SK-N-SH treated with all-trans-retinoic acid at 6 μM for 48 hours (cell line): ENCODE measurements around the gene DAB1.

ENCODE experiments used
- ARNTL ChIP-seq: fragments of 450-650 bp; formaldehyde crosslinking; IDR thresholded peaks from 2 replicates; pipeline ENCODE4 v1.5.0; 2020; ENCODE audit warnings: low read depth, mild to moderate bottlenecking, moderate library complexity, borderline replicate concordance
- BACH2 ChIP-seq: fragments of 250-450 bp; sonication (Bioruptor Pico); IDR thresholded peaks from 2 replicates; pipeline ENCODE4 v1.9.0; 2021; ENCODE audit warnings: mild to moderate bottlenecking, borderline replicate concordance
- GLIS3 ChIP-seq: fragments of 250-450 bp; sonication (Bioruptor Pico); IDR thresholded peaks from 2 replicates; pipeline ENCODE4 v1.5.0; 2020; ENCODE audit warnings: mild to moderate bottlenecking, moderate library complexity
- OSR1 ChIP-seq: fragments of 250-450 bp; sonication (Bioruptor Pico); IDR thresholded peaks from 2 replicates; pipeline ENCODE4 v1.8.0; 2022; ENCODE audit warnings: moderate library complexity, mild to moderate bottlenecking, inconsistent platforms
- PATZ1 ChIP-seq: fragments of 250-450 bp; sonication (Bioruptor Pico); IDR thresholded peaks from 2 replicates; pipeline ENCODE4 v1.8.0; 2020; ENCODE audit warnings: mild to moderate bottlenecking, moderate library complexity, borderline replicate concordance
- TCF4 ChIP-seq: fragments of 250-450 bp; sonication (Bioruptor Pico); IDR thresholded peaks from 2 replicates; pipeline ENCODE4 v1.8.0; 2021; ENCODE audit warnings: mild to moderate bottlenecking, moderate library complexity, borderline replicate concordance
- TSHZ2 ChIP-seq: fragments of 250-450 bp; sonication (Bioruptor Pico); IDR thresholded peaks from 2 replicates; pipeline ENCODE4 v1.5.0; 2020; ENCODE audit warnings: mild to moderate bottlenecking, moderate library complexity
- ZC3H10 ChIP-seq: fragments of 250-450 bp; sonication (Bioruptor Pico); IDR thresholded peaks from 2 replicates; pipeline ENCODE4 v1.5.1; 2021; ENCODE audit warnings: mild to moderate bottlenecking, moderate library complexity
- ZFP30 ChIP-seq: fragments of 450-650 bp; formaldehyde crosslinking; IDR thresholded peaks from 2 replicates; pipeline ENCODE4 v1.5.0; 2022; ENCODE audit warnings: mild to moderate bottlenecking, moderate library complexity
- ZNF565 ChIP-seq: fragments of 450-650 bp; formaldehyde crosslinking; conservative IDR thresholded peaks from 2 replicates; pipeline ENCODE4 v1.5.0; 2020; ENCODE audit warnings: low read depth, mild to moderate bottlenecking, moderate library complexity
- ZNF70 ChIP-seq: fragments of 450-650 bp; formaldehyde crosslinking; IDR thresholded peaks from 2 replicates; pipeline ENCODE4 v1.5.0; 2020; ENCODE audit warnings: mild to moderate bottlenecking, moderate library complexity
- TF ChIP-seq, protein P1 (sequence below): fragments of 250-450 bp; sonication (Bioruptor Pico); IDR thresholded peaks from 2 replicates; pipeline ENCODE4 v1.8.0; 2021; ENCODE audit warnings: low read depth, mild to moderate bottlenecking, moderate library complexity, borderline replicate concordance
- TF ChIP-seq, protein P2 (sequence below): fragments of 250-450 bp; sonication (Bioruptor Pico); IDR thresholded peaks from 2 replicates; pipeline ENCODE4 v1.5.1; 2020; ENCODE audit warnings: low read depth, mild to moderate bottlenecking, moderate library complexity

DNA sequence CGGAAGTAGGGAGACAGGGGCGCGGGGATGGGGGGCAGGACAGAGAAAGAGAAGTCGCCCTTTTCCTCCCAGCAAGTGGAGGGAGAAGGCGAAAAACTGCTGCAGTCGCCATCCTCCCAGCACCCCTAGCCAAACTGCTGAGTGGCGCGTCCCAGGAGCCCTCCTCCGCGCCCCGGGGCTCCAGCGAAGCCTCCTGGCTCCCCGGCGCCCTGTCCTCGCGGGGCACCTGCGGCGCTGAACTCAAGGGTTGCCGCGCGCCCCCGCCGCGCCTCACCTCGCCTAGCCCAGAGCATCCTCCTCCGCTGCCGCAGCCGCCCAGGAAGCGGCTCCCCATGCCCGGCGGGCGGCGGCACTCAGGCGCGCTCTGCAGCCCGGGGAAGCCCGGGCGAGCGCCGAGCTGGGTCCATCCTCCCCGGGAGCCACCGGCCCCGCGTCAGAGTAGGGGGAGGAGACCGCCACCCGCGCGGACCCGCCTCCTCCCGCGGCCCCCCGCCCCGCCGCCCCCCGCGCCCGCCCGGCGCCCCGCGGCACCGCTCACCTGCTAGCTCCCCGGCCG is at the start of gene DAB1:
- TF ChIP-seq ARNTL (CRISPR knock-in tag) (no peak), OSR1 (CRISPR knock-in tag) (no peak), ZNF565 (no peak), PATZ1 (CRISPR knock-in tag) (no peak), TCF4 (CRISPR knock-in tag) (no peak), TSHZ2 (CRISPR knock-in tag) (no peak), BACH2 (CRISPR knock-in tag) (no peak), ZC3H10 (CRISPR knock-in tag) (no peak), GLIS3 (no peak), ZFP30 (CRISPR knock-in tag) (no peak), ZNF70 (CRISPR knock-in tag) (no peak)
- TF ChIP-seq, protein P1, sequence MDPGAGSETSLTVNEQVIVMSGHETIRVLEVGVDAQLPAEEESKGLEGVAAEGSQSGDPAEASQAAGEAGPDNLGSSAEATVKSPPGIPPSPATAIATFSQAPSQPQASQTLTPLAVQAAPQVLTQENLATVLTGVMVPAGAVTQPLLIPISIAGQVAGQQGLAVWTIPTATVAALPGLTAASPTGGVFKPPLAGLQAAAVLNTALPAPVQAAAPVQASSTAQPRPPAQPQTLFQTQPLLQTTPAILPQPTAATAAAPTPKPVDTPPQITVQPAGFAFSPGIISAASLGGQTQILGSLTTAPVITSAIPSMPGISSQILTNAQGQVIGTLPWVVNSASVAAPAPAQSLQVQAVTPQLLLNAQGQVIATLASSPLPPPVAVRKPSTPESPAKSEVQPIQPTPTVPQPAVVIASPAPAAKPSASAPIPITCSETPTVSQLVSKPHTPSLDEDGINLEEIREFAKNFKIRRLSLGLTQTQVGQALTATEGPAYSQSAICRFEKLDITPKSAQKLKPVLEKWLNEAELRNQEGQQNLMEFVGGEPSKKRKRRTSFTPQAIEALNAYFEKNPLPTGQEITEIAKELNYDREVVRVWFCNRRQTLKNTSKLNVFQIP (CRISPR knock-in tag): no peak
- TF ChIP-seq, protein P2, sequence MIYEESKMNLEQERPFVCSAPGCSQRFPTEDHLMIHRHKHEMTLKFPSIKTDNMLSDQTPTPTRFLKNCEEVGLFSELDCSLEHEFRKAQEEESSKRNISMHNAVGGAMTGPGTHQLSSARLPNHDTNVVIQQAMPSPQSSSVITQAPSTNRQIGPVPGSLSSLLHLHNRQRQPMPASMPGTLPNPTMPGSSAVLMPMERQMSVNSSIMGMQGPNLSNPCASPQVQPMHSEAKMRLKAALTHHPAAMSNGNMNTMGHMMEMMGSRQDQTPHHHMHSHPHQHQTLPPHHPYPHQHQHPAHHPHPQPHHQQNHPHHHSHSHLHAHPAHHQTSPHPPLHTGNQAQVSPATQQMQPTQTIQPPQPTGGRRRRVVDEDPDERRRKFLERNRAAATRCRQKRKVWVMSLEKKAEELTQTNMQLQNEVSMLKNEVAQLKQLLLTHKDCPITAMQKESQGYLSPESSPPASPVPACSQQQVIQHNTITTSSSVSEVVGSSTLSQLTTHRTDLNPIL (CRISPR knock-in tag): no peak
